Hindlimb muscle (tissue), 1 donor: ENCODE results near the gene POU3F2. TPM values are rescaled to one million over a fixed set of nuclear protein-coding genes. Genes with fewer than 3 reads are reported as not detected.

Source experiments
- DNase-seq: peaks from one replicate; pipeline ENCODE4 v3.0.0-alpha.2; 2013
- polyA plus RNA-seq: library from polyadenylated mRNA; unstranded; fragments of 120-200 nt; gene quantifications from one replicate; pipeline ENCODE4 v1.2.1, GENCODE V29; 2013; ENCODE audit not compliant: insufficient read length

Gene POU3F2
- polyA plus RNA-seq, 1 donor, result 0.05 TPM

DNA sequence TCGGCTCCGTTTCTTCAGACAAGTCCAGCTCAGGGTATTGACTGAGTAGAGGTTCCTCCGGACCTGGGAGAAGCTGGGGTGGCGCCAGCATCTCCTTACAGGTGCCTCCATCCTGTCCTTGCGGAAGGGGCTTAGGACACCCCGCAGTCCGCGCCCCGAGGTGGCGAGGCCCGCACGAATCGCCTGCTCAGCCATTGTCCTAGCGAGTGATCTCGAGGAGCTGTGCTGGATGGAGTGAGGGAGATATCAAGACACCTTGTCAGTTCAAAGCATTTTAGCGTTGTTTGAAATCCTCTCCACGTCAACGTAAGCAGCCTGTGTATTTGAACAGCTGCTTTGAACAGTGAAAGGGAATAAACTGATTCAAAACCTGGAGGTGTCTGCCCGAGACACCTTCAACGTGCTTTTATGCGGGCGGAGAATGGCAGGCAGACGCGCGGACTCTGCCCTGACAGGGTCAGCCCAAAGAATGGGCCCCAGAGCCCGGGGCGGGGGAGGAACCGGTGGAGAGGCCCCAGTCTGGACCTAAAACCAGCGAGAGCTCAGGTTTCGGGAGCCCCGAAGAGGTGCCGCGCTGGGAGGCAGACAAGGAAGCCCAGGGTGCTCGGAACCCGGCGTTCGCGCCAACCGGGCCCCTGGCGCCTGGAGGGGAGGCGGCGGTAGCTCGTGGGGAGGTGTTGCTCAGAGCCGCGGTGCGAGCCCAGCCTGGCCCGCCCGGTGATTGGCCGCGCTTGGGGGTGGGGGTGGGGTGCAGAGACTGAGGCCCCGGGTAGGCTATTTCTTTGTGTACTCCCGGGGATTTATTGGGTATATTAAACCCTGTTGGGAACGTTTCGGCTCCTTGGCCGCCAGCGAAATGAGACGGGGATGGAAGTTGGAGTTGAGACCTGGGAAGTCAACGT lies 3.1 kb upstream of the POU3F2 start:
- DNase-seq, result no peak

DNA sequence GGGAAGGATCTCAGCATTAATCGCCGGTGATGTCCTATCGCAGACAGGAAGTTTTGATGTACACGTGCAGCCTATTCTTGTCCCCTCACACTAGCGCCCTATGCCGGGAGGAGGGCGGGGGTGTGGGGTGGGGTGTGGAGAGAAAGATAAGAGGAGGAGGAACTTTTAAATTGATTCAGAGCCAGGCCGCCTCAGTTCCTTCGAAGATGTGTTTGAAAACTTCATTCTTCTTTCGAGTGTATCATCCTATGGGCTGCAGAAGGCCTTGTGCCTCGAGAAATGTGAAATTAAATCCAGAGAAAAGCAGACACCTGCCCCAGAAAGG lies 2.5 kb upstream of the POU3F2 start:
- DNase-seq, result no peak

DNA sequence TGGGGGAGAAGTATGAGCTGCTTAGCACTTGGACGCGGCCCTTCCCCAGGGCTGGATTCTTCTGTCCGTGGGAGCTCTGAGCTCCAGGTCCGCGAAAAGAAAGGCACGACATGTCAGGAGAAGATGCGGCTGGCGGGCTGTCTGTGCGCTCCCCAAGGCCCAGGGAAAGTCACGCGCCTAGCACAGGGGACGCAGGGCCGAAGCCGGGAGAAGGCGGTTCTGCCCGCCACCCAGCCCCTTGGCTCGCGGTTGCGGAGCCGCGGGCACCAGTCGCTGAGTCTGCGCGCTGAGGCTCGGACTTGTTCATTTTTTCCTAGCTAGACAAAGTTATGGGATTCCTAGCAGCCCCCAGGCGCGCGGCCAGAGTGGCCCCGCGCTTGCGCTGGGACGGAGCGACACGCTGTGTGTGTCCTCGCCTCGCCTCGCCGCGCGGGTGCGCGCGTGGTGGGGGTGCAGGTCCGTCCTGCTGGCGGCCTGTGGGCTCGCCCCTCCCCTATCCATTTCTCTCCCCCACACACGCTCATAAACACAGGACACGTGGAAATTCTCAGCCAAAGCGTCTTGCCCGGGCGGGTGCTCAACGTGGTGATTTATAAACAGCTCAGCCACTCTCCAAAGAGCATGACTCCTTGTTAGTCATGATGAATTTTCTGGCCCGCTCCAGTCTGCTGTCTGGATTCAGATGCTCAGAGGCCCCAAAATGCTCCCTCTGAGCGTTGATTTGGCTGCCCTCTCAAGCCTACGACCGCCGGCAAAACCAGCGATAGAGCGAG lies 1.9 kb upstream of the POU3F2 start:
- no peak for DNase-seq

DNA sequence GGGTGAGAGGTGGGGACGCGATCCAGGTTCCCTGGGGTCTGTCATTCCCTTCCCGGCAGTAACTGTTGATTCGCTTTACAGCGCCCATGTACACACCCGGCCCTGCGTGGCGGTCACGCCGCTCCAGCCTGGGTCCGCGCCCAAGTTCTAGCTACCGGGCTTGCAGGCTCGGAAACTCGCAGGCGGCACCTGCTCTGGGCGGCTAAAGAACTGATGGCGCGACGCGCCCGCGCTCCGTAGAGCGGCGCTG lies 1.4 kb upstream of the POU3F2 start:
- no peak for DNase-seq

DNA sequence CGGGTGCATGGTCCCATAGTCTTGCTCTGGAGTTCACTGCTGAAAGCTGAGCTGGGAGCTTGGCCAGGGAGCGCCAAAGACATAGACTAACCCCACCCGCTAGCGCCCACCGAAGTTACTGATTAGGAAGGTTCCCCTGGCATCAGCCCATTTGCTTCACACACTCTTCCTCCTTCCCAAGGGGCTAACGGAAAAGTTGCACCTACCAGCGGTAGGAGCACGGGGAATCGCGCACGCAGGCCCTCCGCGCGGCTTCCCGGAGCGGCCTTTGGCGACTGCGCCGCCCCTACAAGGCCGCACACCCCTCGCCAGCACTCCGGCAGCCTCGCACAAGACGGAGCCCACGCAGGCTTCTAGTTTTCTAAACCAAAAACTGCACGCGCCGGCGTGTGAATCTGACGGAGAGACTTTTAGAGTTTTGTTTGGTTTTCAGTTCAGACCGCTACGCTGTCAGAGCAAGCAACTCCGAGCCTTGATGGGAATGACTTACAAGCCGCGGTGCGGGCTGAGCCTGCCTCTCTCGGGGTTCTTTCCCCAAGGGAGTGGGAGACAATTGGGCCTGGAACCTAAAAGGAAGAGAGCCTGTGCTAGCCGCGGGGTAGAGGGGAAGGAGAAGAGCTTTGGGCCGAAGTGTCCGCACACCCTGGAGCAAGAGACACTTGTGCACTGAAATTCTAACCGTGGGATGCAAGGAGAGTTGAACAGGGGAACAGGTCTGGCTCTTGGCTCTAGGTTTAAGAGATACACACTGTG lies 891 bp upstream of the POU3F2 start:
- no peak for DNase-seq

DNA sequence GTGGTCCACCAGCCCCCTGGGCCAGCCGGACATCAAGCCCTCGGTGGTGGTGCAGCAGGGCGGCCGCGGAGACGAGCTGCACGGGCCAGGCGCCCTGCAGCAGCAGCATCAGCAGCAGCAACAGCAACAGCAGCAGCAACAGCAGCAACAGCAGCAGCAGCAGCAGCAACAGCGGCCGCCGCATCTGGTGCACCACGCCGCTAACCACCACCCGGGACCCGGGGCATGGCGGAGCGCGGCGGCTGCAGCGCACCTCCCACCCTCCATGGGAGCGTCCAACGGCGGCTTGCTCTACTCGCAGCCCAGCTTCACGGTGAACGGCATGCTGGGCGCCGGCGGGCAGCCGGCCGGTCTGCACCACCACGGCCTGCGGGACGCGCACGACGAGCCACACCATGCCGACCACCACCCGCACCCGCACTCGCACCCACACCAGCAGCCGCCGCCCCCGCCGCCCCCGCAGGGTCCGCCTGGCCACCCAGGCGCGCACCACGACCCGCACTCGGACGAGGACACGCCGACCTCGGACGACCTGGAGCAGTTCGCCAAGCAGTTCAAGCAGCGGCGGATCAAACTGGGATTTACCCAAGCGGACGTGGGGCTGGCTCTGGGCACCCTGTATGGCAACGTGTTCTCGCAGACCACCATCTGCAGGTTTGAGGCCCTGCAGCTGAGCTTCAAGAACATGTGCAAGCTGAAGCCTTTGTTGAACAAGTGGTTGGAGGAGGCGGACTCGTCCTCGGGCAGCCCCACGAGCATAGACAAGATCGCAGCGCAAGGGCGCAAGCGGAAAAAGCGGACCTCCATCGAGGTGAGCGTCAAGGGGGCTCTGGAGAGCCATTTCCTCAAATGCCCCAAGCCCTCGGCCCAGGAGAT lies 1.0 kb downstream of the POU3F2 start:
- DNase-seq, result no peak

DNA sequence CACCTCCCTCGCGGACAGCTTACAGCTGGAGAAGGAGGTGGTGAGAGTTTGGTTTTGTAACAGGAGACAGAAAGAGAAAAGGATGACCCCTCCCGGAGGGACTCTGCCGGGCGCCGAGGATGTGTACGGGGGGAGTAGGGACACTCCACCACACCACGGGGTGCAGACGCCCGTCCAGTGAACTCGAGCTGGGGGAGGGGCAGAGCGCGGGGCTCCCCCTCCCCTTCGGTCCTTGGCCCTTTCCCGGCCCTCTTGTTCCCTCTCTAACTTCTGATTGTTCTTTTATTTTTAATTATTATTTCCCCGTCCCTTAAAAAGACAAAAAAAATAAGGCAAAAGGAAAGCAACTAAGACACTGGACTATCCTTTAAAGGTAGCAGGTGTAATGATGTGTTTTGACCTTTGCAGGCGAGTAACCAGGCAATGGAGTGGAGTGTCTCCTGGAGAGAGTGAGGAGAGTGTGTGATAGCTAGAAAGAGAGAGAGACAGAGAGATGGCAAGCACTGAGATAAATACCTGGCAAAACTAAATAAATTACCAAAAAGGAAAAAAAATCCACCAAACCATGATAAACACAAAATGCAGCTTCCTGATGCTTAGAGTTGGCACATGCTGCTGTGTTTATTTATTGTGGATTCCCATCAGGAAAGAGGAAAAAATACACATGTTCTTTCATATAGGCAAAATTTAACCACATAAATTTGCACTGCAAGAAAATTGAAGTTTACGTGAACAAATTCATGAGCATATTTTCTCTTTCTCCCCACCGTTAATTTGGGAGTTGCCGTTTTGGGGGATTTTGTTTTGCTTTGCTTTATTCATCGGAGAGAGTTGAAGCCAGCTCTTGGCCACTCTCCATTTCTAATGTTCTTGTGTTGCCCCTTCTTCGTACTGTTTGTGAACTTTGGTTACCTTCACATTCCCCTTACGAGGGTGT lies 1.9 kb downstream of the POU3F2 start:
- DNase-seq, result no peak

DNA sequence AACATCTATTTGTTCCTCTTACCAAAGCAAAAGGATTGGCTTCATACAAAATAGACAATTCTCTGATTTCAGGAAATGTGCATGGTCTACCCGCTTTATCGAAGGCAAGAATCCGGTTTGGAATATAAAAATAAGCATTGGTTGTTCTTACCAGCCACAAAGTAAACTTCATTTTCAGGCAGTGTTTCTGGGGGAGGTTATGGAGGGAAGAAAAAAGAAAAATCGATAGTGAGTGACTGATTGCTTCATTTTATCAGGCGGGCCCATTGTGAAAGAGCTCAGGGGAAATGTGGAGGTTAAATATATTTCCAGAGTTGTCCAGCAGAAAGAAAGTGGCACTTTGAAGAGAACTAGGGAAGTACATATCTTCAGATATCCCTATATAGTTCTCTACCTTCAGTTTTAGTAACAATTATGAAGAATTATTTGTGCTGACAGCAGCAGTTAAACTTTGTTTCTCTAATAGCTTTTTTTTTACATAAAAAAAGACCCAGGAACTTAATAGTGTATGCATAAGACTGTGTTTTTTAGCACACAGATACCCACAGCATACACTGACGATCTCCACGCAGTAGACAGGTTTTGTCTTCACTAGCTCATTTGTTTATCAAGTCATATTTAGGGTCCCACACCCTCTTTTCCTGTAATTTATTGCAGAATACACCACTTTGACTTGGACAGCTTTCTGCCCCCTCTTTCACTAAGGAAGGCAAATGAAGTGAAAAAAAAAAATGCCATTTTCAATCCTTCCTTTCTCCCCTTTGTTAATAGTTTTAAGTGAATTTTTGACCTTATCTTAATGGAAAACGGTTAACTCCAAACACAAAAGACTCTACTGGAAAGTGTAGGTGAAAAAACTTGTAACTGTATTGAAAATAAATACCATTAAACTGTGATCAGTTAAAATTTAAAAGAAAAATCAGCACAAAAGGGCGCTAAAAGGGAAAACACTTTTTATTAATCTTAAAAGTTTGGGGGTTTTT lies 2.9 kb downstream of the POU3F2 start:
- DNase-seq, result no peak

DNA sequence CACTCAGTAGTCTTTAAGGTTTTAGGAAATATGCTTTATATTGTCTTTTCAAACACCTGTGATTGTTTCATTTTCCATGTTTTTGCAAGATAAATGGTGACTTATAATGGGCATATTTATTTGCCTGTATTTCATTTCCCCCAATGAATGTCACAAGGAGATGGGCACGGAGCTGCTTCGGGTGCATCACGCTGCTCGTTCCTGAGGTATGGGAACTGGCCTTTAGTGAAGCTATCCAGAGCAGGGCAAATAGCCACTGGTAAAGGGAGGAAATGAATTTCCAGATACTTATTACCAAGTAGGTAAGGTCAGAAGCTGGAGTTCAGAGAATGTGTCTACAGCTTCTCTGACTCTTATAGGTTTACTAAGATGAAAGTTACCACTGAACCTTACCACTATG lies 3.7 kb downstream of the POU3F2 start:
- no peak for DNase-seq

DNA sequence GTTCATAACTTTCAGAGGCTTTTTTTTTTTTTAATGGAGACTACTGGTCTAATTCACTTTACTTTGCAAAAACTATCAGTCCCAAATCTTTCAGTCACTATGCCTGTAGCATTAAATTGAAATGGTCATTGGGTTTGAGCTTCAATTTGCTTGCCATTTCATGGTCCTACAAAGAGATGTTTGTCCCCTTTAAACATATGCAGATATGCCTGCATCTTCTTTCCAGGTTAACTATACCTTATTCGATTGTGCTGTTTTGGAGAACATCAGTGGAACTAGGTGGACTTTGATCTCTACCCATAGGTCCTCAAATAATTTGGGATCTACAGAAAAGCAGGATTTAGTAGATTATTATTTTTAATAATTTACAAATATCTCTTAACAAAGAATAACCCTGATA lies 4.6 kb downstream of the POU3F2 start:
- no peak for DNase-seq

DNA sequence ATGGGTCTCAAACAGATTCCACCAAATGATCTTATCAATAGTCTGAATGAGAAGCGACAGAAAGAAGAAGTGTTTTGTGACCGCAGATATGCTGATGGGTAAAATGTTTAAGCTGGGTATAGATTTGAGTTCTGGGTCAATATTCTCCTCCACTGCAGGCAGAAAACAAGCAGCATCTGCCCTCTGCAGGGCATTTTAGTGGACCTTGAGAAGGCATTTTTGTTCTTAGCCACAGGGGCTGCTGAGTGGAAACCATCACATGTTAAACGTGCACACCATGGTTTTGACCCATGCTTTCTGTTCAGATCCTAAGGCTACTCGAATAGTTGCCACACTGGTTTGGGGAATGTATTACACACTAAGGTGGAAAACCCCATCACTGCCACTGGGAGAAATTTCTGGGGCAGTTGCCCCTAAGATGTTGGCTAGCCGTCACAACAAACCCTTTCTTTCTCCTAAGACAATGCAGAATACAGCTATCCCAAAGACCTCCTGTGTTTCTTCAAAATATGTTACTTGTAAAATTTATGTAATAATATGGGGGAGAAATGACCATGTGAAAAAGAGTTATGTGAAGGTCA lies 5.5 kb downstream of the POU3F2 start:
- no peak for DNase-seq

DNA sequence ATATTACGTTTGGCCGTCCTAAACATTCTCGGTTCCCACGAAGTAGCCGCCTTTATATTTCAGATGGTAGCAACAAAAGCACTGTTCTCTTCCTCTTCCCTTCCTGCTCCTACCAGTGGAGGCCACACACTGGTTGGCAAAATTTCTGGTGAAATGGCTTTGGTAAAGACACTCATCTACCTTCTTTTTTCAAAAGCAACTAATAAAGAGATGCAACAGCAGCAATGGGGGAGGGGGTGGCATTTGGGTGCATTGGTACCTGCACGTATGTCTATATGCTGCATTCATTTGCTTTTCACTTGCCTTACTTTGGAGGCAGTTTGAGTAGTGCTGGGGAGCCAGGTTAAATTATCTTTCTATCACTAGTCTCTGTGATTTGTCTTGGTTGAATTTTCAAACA lies 6.0 kb downstream of the POU3F2 start:
- DNase-seq, result no peak

DNA sequence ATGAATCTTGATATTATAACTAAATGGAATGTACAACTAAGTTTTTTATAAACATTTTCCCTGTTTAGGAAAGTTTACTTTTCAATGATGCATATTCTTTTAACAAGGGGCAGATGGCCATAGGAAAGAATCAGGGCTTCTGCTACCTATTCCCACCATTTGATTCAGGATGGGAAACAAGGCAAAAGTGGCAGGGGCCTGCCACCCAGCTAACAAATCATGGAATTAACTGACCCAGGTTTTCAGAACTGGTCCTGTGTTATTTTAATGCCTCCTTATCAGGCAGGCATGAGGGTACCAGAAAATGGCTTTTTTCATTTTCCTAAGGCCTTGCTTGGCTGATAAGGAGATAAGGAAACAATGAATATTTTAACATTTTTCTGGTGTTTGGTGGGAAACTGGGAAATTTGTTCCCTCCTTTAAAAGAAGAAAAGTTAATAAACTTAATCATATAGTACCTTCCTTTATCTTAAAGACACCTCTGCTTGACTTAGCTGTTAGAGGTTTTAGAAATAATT lies 6.7 kb downstream of the POU3F2 start:
- DNase-seq, result no peak

DNA sequence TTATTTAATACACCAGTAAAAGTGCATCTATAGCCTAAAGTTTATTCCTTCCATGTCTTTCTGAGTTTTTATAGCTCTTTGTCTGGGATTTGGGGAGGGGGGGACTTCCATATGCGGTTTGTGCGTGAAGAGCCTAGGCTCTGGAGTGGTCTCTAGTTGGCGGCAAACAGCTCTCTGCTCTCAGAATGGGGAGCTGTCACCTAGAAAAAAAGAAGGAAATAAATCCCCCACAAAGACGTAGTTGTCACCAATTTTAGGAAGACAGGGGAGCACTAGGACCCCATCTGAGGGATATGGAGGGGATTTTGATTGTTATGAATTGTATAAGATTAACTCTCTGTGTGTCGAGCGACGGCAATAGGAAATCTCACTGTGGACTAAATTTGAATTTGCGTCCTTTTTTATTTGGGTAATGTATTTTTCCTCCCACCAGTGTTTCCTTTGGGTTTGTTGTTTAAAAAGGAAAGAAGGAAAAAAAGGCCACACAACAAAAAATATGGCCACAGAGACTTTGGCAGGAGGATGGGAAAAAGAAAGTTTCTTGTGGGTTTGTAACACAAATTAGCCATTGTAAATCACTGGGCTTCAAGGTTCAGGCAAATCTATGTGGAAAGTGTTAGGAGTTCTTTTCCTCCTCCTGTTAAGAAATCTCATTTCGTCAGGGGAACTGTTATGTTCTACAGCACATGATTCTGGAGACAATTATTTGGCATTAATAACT lies 7.4 kb downstream of the POU3F2 start:
- DNase-seq, result no peak

DNA sequence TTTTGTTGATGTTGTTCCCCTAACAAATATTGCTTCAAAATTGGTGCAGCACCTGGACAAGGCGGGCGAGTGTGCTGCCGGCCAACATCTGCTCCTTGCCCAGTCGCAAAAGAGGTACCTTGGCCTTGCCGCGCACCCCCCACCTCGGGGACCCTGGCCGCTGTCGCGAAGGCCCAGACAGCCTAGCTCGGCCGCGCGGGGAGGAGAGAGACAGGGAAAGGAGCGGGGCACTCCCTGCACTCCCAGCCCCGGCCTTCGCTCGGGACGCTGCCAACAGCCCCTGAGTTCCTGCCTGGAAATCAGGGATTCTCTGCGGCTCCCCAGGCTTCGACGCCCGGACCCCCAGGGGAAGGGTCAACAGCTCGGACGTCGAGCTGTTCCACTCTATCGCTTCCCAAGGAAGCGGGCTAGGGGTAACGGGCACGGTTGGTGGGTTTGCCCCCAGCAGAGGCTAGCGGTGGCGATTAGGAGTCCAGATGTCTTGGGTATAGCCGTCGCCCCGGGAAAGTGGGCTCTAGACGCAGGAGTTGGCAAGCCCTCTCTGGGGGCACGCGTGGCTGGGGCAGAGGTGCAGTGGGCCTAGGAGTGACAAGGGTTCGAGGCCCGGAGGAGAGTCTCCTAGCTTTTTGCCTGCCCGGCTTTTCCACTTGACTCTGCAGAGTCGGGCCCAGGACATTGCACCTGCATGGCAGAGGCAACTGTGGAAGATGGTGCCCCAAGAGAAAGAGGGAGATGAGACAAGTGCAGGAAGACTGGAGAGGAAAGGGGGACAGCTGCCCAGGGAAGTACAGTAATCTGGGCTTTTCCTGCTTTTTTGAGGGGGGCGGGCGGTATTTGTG lies 8.2 kb downstream of the POU3F2 start:
- no peak for DNase-seq

DNA sequence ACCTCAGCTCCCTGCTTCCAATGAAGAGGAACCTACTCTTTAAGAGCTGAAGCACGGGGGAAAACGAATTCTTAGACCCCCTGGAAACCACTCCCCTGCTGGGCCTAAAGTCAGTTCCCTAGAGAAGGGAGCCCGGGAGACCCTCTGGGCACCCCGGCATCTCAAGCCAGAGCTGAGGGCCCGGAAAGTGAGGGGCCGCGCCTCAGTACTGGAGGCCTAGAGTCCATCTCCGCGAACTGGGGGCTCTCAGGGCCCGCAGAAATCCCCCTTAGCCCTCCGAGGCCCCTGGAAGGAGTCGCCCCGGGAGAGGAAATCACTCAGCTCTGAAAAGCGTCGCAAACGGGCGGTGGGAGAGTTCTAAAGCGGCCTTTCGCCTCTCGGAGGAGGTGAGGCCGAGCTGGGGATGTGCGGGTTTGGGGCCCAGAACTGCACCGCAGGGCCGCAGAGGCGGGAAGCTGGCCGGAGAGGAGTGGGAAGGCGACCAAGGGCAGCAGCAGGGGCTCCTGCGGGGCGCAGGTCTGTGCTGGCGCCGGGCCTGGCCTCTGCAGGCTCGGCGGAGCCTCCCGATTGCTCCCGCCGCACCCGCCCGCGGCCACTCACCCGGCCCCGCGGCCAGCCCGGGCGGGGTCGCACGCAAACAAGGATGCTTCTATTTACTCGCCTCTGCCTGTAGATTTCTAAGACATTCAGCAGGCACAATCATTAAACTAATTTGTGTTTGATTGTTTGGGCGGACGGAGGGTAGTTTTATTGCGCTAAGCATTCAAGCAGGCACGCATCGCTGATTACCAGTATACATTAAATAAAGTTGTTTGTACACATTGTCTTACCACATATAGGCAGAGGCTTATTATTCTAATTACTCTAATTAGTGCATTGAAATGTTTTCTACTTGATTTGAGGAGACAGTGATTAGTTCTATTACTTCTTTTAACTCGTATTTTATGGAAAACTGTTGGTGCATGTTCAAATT lies 9.2 kb downstream of the POU3F2 start:
- DNase-seq, result no peak
